ENCODE data around the gene ZNF330. TPM values are rescaled to one million over a fixed set of nuclear protein-coding genes. Genes with fewer than 3 reads are reported as not detected.
A peak's percentile ranks its signal among the peaks of the same experiment; 100 is the strongest.

ZNF330 gene
- total RNA-seq, 1 donor from 2014 or later = 32.1 TPM

DNA sequence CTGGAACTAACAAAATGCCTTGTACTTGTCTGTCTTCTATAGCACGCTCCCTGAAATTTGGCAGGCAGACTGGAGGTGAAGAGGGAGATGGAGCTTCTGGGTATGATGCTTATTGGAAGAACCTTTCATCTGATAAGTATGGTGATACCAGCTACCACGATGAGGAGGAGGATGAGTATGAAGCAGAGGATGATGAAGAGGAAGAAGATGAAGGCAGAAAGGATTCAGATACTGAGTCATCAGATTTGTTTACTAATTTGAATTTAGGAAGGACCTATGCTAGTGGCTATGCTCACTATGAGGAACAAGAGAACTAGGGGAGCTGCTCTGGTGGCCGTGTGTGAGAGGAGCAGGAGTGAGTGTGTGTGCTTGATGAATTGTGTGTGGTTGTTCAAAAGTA, 13.0 kb downstream of the ZNF330 start:
- H3K36me3 ChIP-seq (ENCODE audit: insufficient read depth, low read length) = peaks cover 45% of the 10 kb centered on the region
- Mint-ChIP-seq H3K27ac (ENCODE audit: unreplicated experiment) (no peak overlapping the region), H3K4me1 (ENCODE audit: low read depth, unreplicated experiment) (peaks cover 2% of the 10 kb centered on the region), H3K4me3 (ENCODE audit: unreplicated experiment) (no peak overlapping the region), H3K36me3 (ENCODE audit: low read depth, unreplicated experiment) (peaks cover 9% of the 10 kb centered on the region), H3K27me3 (ENCODE audit: low read depth, unreplicated experiment) (no peaks in the 10 kb centered on the region), H3K9me3 (ENCODE audit: unreplicated experiment) (no peaks in the 10 kb centered on the region)
- H2AFZ ChIP-seq (ENCODE audit: low read depth, low read length) = no peak overlapping the region
- TF ChIP-seq CTCF (IDR thresholded peaks at IDR 0.05; ENCODE audit: insufficient read depth, low read depth, low read length) = no peak
- no peak for TF ChIP-seq EZH2 (IDR thresholded peaks at IDR 0.05; ENCODE audit: insufficient read depth, low read length)
- H3K79me2 ChIP-seq (ENCODE audit: insufficient read depth, low read length) = no peaks in the 10 kb centered on the region
- DNase-seq (ENCODE audit: low read depth) = no peak
- no peak overlapping the region for H3K27ac ChIP-seq (ENCODE audit: low read depth, low read length)
- no peak overlapping the region for H3K4me2 ChIP-seq (ENCODE audit: low read length)
- H3K9me3 ChIP-seq (ENCODE audit: insufficient read depth, low read depth, low read length) = no peaks in the 10 kb centered on the region
- H3K27me3 ChIP-seq (ENCODE audit: insufficient read depth, low read length) = no peaks in the 10 kb centered on the region
- no peaks in the 10 kb centered on the region for H4K20me1 ChIP-seq (ENCODE audit: insufficient read depth, low read length)
- no peak overlapping the region for H3K4me3 ChIP-seq (ENCODE audit: insufficient read depth, low read depth, low read length)
- no peak for FAIRE-seq
- no peak overlapping the region for H3K9ac ChIP-seq (ENCODE audit: low read length)
- no peaks in the 10 kb centered on the region for H3K4me1 ChIP-seq (ENCODE audit: insufficient read depth, low read length)

DNA sequence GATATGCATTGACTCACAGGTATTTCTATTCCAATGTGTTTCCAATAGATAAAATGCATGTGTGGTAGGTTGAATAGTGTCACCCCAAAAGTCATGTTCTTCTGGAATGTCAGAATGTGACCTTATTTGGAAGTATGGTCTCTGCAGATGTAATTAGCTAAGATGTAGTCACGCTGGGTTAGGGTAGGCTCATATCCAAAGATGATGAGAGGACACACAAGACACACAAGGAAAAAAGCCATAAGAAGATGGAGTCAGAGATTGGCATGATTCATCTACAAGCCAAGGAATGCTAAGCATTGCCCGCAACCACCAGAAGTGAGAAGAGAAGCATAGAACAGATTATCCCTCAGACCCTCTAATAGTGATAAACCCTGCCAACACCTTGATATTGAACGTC, 17.5 kb downstream of the ZNF330 start:
- FAIRE-seq (peak; percentile 78), DNase-seq (ENCODE audit: low read depth) (peak; percentile 21)
- Histone ChIP-seq H3K27ac (ENCODE audit: low read depth, low read length) (no peak overlapping the region), H3K9me3 (ENCODE audit: insufficient read depth, low read depth, low read length) (no peaks in the 10 kb centered on the region), H4K20me1 (ENCODE audit: insufficient read depth, low read length) (no peaks in the 10 kb centered on the region), H3K36me3 (ENCODE audit: insufficient read depth, low read length) (peaks cover 20% of the 10 kb centered on the region), H3K4me3 (ENCODE audit: insufficient read depth, low read depth, low read length) (no peak overlapping the region), H3K79me2 (ENCODE audit: insufficient read depth, low read length) (no peaks in the 10 kb centered on the region), H3K27me3 (ENCODE audit: insufficient read depth, low read length) (no peaks in the 10 kb centered on the region), H3K4me1 (ENCODE audit: insufficient read depth, low read length) (no peaks in the 10 kb centered on the region), H2AFZ (ENCODE audit: low read depth, low read length) (no peak overlapping the region), H3K9ac (ENCODE audit: low read length) (no peak overlapping the region), H3K4me2 (ENCODE audit: low read length) (no peak overlapping the region)
- no peaks in the 10 kb centered on the region for H3K9me3 Mint-ChIP-seq (ENCODE audit: unreplicated experiment)
- no peaks in the 10 kb centered on the region for H3K27me3 Mint-ChIP-seq (ENCODE audit: low read depth, unreplicated experiment)
- peaks cover 5% of the 10 kb centered on the region for H3K36me3 Mint-ChIP-seq (ENCODE audit: low read depth, unreplicated experiment)
- TF ChIP-seq CTCF (IDR thresholded peaks at IDR 0.05; ENCODE audit: insufficient read depth, low read depth, low read length) = no peak
- no peak for TF ChIP-seq EZH2 (IDR thresholded peaks at IDR 0.05; ENCODE audit: insufficient read depth, low read length)
- no peak overlapping the region for H3K4me3 Mint-ChIP-seq (ENCODE audit: unreplicated experiment)
- no peaks in the 10 kb centered on the region for H3K4me1 Mint-ChIP-seq (ENCODE audit: low read depth, unreplicated experiment)
- no peak overlapping the region for H3K27ac Mint-ChIP-seq (ENCODE audit: unreplicated experiment)

DNA sequence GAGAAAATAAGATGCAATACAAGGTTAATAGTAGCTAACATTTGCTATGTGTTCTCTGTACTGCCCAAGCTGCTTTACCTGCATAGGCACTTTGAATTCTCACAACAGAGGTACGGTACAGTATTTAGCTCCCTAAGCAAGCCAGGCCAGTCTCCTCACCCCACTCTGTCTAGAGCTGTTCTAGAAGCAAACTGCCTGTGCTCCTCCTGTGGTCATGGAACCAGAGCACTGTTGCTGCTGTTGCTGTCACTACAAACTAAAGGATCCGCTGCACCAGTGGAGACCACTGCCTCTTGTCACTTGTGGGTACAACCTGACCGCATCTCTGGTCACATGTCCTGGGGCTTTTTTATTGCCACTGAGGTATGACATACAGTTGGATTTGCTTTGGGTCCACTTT, 19.6 kb downstream of the ZNF330 start:
- no peaks in the 10 kb centered on the region for H3K9me3 ChIP-seq (ENCODE audit: insufficient read depth, low read depth, low read length)
- Mint-ChIP-seq H3K36me3 (ENCODE audit: low read depth, unreplicated experiment) (no peaks in the 10 kb centered on the region), H3K27me3 (ENCODE audit: low read depth, unreplicated experiment) (no peaks in the 10 kb centered on the region), H3K9me3 (ENCODE audit: unreplicated experiment) (no peaks in the 10 kb centered on the region), H3K4me1 (ENCODE audit: low read depth, unreplicated experiment) (no peaks in the 10 kb centered on the region), H3K27ac (ENCODE audit: unreplicated experiment) (no peak overlapping the region), H3K4me3 (ENCODE audit: unreplicated experiment) (no peak overlapping the region)
- no peak overlapping the region for H2AFZ ChIP-seq (ENCODE audit: low read depth, low read length)
- H3K4me3 ChIP-seq (ENCODE audit: insufficient read depth, low read depth, low read length) = no peak overlapping the region
- no peaks in the 10 kb centered on the region for H4K20me1 ChIP-seq (ENCODE audit: insufficient read depth, low read length)
- H3K4me2 ChIP-seq (ENCODE audit: low read length) = no peak overlapping the region
- no peak overlapping the region for H3K27ac ChIP-seq (ENCODE audit: low read depth, low read length)
- H3K36me3 ChIP-seq (ENCODE audit: insufficient read depth, low read length) = peaks cover 1% of the 10 kb centered on the region
- no peak for DNase-seq (ENCODE audit: low read depth)
- no peaks in the 10 kb centered on the region for H3K79me2 ChIP-seq (ENCODE audit: insufficient read depth, low read length)
- no peak for TF ChIP-seq EZH2 (IDR thresholded peaks at IDR 0.05; ENCODE audit: insufficient read depth, low read length)
- TF ChIP-seq CTCF (IDR thresholded peaks at IDR 0.05; ENCODE audit: insufficient read depth, low read depth, low read length) = no peak
- no peaks in the 10 kb centered on the region for H3K27me3 ChIP-seq (ENCODE audit: insufficient read depth, low read length)
- no peaks in the 10 kb centered on the region for H3K4me1 ChIP-seq (ENCODE audit: insufficient read depth, low read length)
- FAIRE-seq = no peak
- H3K9ac ChIP-seq (ENCODE audit: low read length) = no peak overlapping the region

All from astrocyte (in vitro differentiated cells and primary cell).